Natural killer cell treated with Interleukin-12 subunit alpha and Interleukin-12 subunit beta and Interleukin-15 and Interleukin-18, amount 100 ng/mL, for 72 hours (primary cell): ENCODE results near the gene OR6J1. TPM values are rescaled to one million over a fixed set of nuclear protein-coding genes. Genes with fewer than 3 reads are reported as not detected.
"Not testable (repeated sequence)": the region's sequence is repeated elsewhere in the genome, so short reads cannot be mapped to it uniquely, and the experiment has no call there.

Experiments used
- ATAC-seq, 2 donors: fragments of 150-1000 bp; cut with Tn5 transposase in 1 of 2; sonication (Bioruptor Pico), chemical (Tn5 transposase) in 1 of 2; 2 replicates each; pipeline ENCODE4 v1.10.0; 2021
- DNase-seq: peaks from one replicate; pipeline ENCODE4 v3.0.0; 2022; ENCODE audit warnings: low spot score
- H3K27ac Mint-ChIP-seq, 2 donors: 1 replicate in 1 of 2; 2 replicates in 1 of 2; pipeline ENCODE4 v1.8.0; 2022; ENCODE audit warnings: mixed read lengths in 2 of 2, mild to moderate bottlenecking in 1 of 2, moderate library complexity in 1 of 2
- H3K27me3 Mint-ChIP-seq, 2 donors: 1 replicate in 1 of 2; 2 replicates in 1 of 2; pipeline ENCODE4 v1.8.0; 2022; ENCODE audit warnings: mixed read lengths in 2 of 2
- H3K36me3 Mint-ChIP-seq: one replicate; pipeline ENCODE4 v1.8.0; 2022; ENCODE audit warnings: mixed read lengths
- H3K4me1 Mint-ChIP-seq, 2 donors: 1 replicate in 1 of 2; 2 replicates in 1 of 2; pipeline ENCODE4 v1.8.0; 2022; ENCODE audit warnings: low read depth in 2 of 2, mixed read lengths in 2 of 2, mild to moderate bottlenecking in 1 of 2
- H3K4me3 Mint-ChIP-seq: one replicate; pipeline ENCODE4 v1.8.0; 2022; ENCODE audit warnings: mixed read lengths
- H3K9me3 Mint-ChIP-seq: 2 replicates; pipeline ENCODE4 v1.8.0; 2022; ENCODE audit warnings: mixed read lengths
- total RNA-seq, 2 donors: library from RNA; stranded (reverse); gene quantifications; one replicate each; pipeline ENCODE4 v1.2.3, GENCODE V29; 2022

Gene OR6J1
- total RNA-seq, 2 donors from 2014 or later = not detected

- Mint-ChIP-seq H3K4me3 (no peak overlapping the region), H3K4me1 (peaks cover 5 to 6% of the 10 kb centered on the region in 2 donors), H3K27ac (no peak overlapping the region), H3K9me3 (no peaks in the 10 kb centered on the region), H3K36me3 (no peaks in the 10 kb centered on the region), H3K27me3 (peaks cover 0 to 7% of the 10 kb centered on the region in 2 donors)
- no peak for ATAC-seq
- no peak for DNase-seq
Observed at GRCh38 chr14:22641846-22642245, 2.3 kb downstream of the OR6J1 start.

GRCh38 chr14:22640192-22640591, 4.0 kb downstream of the OR6J1 start:
- Mint-ChIP-seq H3K4me3 (no peak overlapping the region), H3K4me1 (no peaks in the 10 kb centered on the region), H3K27me3 (peaks cover 4% of the 10 kb centered on the region in 2 donors), H3K9me3 (no peaks in the 10 kb centered on the region), H3K36me3 (no peaks in the 10 kb centered on the region), H3K27ac (no peak overlapping the region)
- no peak for DNase-seq
- ATAC-seq = no peak

GRCh38 chr14:22635980-22636379, 8.2 kb downstream of the OR6J1 start:
- not testable (repeated sequence) for H3K4me1 Mint-ChIP-seq, H3K9me3 Mint-ChIP-seq, DNase-seq, H3K36me3 Mint-ChIP-seq, H3K27ac Mint-ChIP-seq, ATAC-seq, H3K4me3 Mint-ChIP-seq
- peaks cover 4 to 14% of the 10 kb centered on the region in 2 donors for H3K27me3 Mint-ChIP-seq

- Mint-ChIP-seq H3K4me3 (no peak overlapping the region), H3K9me3 (no peaks in the 10 kb centered on the region), H3K36me3 (peaks cover 7% of the 10 kb centered on the region), H3K27ac (no peak overlapping the region), H3K27me3 (peaks cover 10 to 14% of the 10 kb centered on the region in 2 donors), H3K4me1 (no peaks in the 10 kb centered on the region)
- DNase-seq (no peak), ATAC-seq (no peak)
Observed at GRCh38 chr14:22634233-22634900, 9.8 kb downstream of the OR6J1 start.

- DNase-seq (no peak), ATAC-seq (no peak)
- H3K27ac Mint-ChIP-seq = no peak overlapping the region
- H3K4me3 Mint-ChIP-seq = no peak overlapping the region
- peaks cover 13 to 16% of the 10 kb centered on the region in 2 donors for H3K27me3 Mint-ChIP-seq
- peaks cover 7% of the 10 kb centered on the region for H3K36me3 Mint-ChIP-seq
- H3K9me3 Mint-ChIP-seq = no peaks in the 10 kb centered on the region
- H3K4me1 Mint-ChIP-seq = no peaks in the 10 kb centered on the region
Observed at GRCh38 chr14:22630486-22630885, 13.7 kb downstream of the OR6J1 start.

GRCh38 chr14:22630066-22630465, 14.1 kb downstream of the OR6J1 start:
- H3K9me3 Mint-ChIP-seq = no peaks in the 10 kb centered on the region
- H3K36me3 Mint-ChIP-seq = peaks cover 7% of the 10 kb centered on the region

GRCh38 chr14:22629361-22629760, 14.8 kb downstream of the OR6J1 start:
- H3K27me3 Mint-ChIP-seq = peaks cover 7 to 16% of the 10 kb centered on the region in 2 donors
- no peaks in the 10 kb centered on the region for H3K9me3 Mint-ChIP-seq
- H3K27ac Mint-ChIP-seq = no peak overlapping the region
- H3K4me3 Mint-ChIP-seq = no peak overlapping the region
- ATAC-seq = no peak
- no peaks in the 10 kb centered on the region for H3K4me1 Mint-ChIP-seq
- no peak for DNase-seq
- H3K36me3 Mint-ChIP-seq = peaks cover 7% of the 10 kb centered on the region

More at GRCh38 chr14:22630066-22630465, 14.1 kb downstream of the OR6J1 start:
- no peak for ATAC-seq
- H3K27ac Mint-ChIP-seq = no peak overlapping the region
- no peak overlapping the region for H3K4me3 Mint-ChIP-seq
- H3K4me1 Mint-ChIP-seq = no peaks in the 10 kb centered on the region
- peaks cover 10 to 16% of the 10 kb centered on the region in 2 donors for H3K27me3 Mint-ChIP-seq
- DNase-seq = no peak

- H3K27ac Mint-ChIP-seq = no peak overlapping the region
- H3K9me3 Mint-ChIP-seq = no peaks in the 10 kb centered on the region
- no peak for ATAC-seq
Observed at GRCh38 chr14:22627506-22628263, 16.5 kb downstream of the OR6J1 start.

GRCh38 chr14:22626590-22626989, 17.6 kb downstream of the OR6J1 start:
- H3K27ac Mint-ChIP-seq = no peak overlapping the region
- peaks cover 0 to 16% of the 10 kb centered on the region in 2 donors for H3K27me3 Mint-ChIP-seq
- no peak overlapping the region for H3K4me3 Mint-ChIP-seq
- DNase-seq (no peak), ATAC-seq (no peak)
- no peaks in the 10 kb centered on the region for H3K9me3 Mint-ChIP-seq
- H3K4me1 Mint-ChIP-seq = no peaks in the 10 kb centered on the region
- peaks cover 7% of the 10 kb centered on the region for H3K36me3 Mint-ChIP-seq

More at GRCh38 chr14:22627506-22628263, 16.5 kb downstream of the OR6J1 start:
- Mint-ChIP-seq H3K27me3 (peaks cover 0 to 15% of the 10 kb centered on the region in 2 donors), H3K4me1 (no peaks in the 10 kb centered on the region), H3K4me3 (no peak overlapping the region), H3K36me3 (peaks cover 7% of the 10 kb centered on the region)
- no peak for DNase-seq

GRCh38 chr14:22623047-22623446, 21.1 kb downstream of the OR6J1 start:
- no peak for DNase-seq
- H3K36me3 Mint-ChIP-seq = no peaks in the 10 kb centered on the region
- H3K27me3 Mint-ChIP-seq = peaks cover 0 to 7% of the 10 kb centered on the region in 2 donors
- no peaks in the 10 kb centered on the region for H3K9me3 Mint-ChIP-seq
- no peak overlapping the region for H3K27ac Mint-ChIP-seq
- no peak for ATAC-seq
- H3K4me1 Mint-ChIP-seq = no peaks in the 10 kb centered on the region
- no peak overlapping the region for H3K4me3 Mint-ChIP-seq

- no peak for DNase-seq
- Mint-ChIP-seq H3K4me1 (no peaks in the 10 kb centered on the region), H3K36me3 (no peaks in the 10 kb centered on the region), H3K4me3 (no peak overlapping the region), H3K27me3 (peaks cover 0 to 7% of the 10 kb centered on the region in 2 donors), H3K9me3 (no peaks in the 10 kb centered on the region), H3K27ac (no peak overlapping the region)
- ATAC-seq = no peak
Observed at GRCh38 chr14:22622255-22622654, 21.9 kb downstream of the OR6J1 start.

- not testable (repeated sequence) for H3K4me1 Mint-ChIP-seq, H3K27me3 Mint-ChIP-seq, DNase-seq, H3K27ac Mint-ChIP-seq, H3K4me3 Mint-ChIP-seq, H3K36me3 Mint-ChIP-seq, ATAC-seq, H3K9me3 Mint-ChIP-seq
Observed at GRCh38 chr14:22615765-22616164, 28.4 kb downstream of the OR6J1 start.

- no peaks in the 10 kb centered on the region for H3K4me1 Mint-ChIP-seq
- no peak for DNase-seq
- no peak overlapping the region for H3K4me3 Mint-ChIP-seq
- no peak for ATAC-seq
- no peak overlapping the region for H3K27ac Mint-ChIP-seq
- H3K9me3 Mint-ChIP-seq = no peaks in the 10 kb centered on the region
- H3K36me3 Mint-ChIP-seq = peaks cover 5% of the 10 kb centered on the region
- no peaks in the 10 kb centered on the region for H3K27me3 Mint-ChIP-seq
Observed at GRCh38 chr14:22614240-22614799, 29.8 kb downstream of the OR6J1 start.

- DNase-seq (no peak), ATAC-seq (no peak)
- Mint-ChIP-seq H3K9me3 (no peaks in the 10 kb centered on the region), H3K4me3 (no peak overlapping the region), H3K27me3 (no peaks in the 10 kb centered on the region), H3K27ac (no peak overlapping the region), H3K36me3 (peaks cover 5% of the 10 kb centered on the region), H3K4me1 (no peaks in the 10 kb centered on the region)
Observed at GRCh38 chr14:22613736-22614239, 30.4 kb downstream of the OR6J1 start.
